ENCODE results near the gene CALML6. TPM values are rescaled to one million over a fixed set of nuclear protein-coding genes. Genes with fewer than 3 reads are reported as not detected.

CALML6 gene
- total RNA-seq, 1 experiment from 2014 or later, result 1.4 TPM

DNA sequence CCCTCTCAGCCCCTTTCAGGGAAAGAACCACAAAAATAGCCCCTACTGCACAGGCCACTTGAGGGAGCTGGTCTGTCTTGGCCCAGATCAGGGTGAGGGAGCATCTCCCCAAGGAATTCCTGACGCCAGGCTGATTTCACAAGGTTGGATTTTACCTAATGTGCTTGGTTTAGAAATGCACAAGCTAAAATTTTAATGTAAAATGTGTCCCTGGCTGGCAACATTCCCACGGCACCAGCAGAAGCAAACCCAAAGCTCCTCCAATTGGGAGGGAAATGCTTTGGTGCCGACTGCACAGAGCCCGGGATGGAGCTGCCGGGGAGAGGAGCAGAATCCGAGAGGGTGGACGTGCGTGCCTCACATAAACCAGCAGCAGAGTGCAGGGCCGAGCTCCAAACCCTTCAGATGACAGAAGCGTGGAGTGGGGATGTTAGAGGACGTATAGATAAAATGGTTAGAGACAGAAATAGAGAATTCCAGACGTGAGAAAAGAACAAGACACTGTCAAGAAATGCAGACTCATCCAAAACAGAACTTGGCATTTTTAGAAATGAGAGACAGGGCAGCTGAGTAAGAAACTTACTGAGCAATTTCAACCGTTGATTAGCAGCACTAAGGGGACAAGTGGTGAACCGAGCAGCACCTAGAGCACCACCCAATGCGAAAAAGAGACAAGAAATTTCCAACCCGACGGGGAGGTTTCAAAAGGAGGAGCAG is 45.6 kb downstream of the CALML6 start:
- Histone ChIP-seq H3K4me1 (0 out of 2 replicates have a peak, but pooled peaks cover 6% of the 10 kb centered on the region), H3K27me3 (replicated peaks; ENCODE audit: control insufficient read depth, insufficient read depth, low read length) (no peaks in the 10 kb centered on the region), H3K4me3 (ENCODE audit: low read depth, low read length) (no peak overlapping the region), H3K36me3 (ENCODE audit: control insufficient read depth, insufficient read depth, low read length) (no peaks in the 10 kb centered on the region), H3K9me3 (no peaks in the 10 kb centered on the region)
- Mint-ChIP-seq H3K27ac (ENCODE audit: unreplicated experiment) (no peak overlapping the region), H3K27me3 (ENCODE audit: insufficient read depth, unreplicated experiment) (no peaks in the 10 kb centered on the region), H3K9me3 (ENCODE audit: unreplicated experiment) (no peaks in the 10 kb centered on the region), H3K4me1 (ENCODE audit: low read depth, unreplicated experiment) (no peaks in the 10 kb centered on the region), H3K4me3 (ENCODE audit: unreplicated experiment) (no peak overlapping the region), H3K36me3 (ENCODE audit: insufficient read depth, unreplicated experiment) (no peaks in the 10 kb centered on the region)
- CTCF ChIA-PET, result interaction anchor here (0.7 to 3.2 kb wide), 4 partner anchors 16 to 86 kb away, joined by 3 to 30 read pairs (median 6); no protein-coding TSS in a partner anchor
- TF ChIP-seq CTCF (IDR thresholded peaks at IDR 0.05; ENCODE audit: insufficient read depth in 1 of 2, low read depth in 1 of 2, low read length in 1 of 2, severe bottlenecking in 1 of 2, unreplicated experiment in 1 of 2), result no peak
- no peak for DNase-seq
- POLR2A ChIA-PET, result no interaction called here
- intact Hi-C loops (cut with micrococcal nuclease; ENCODE audit: unreplicated experiment), result loop anchor here (1.0 kb wide), 1 partner anchor 86 kb away; no protein-coding TSS in a partner anchor
- BruUV-seq (replicated peaks), result no TSS peak

DNA sequence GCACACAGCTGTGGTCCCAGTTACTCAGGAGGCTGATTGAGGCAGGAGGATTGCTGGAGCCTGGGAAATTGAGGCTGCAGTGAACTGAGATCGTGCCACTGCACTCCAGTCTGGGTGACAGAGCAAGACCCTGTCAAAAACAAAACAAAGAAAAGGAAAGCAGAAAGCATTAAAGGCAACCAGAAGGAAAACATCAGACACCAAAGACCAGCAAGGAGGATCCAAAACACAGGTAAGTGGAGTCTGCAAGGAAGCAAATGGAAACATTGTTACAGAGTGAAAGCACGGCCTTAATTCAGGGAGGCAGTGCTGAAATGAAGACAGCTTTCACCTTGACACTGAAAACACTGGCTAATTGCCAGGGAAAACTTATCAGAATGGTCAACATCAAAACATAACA is 47.7 kb downstream of the CALML6 start:
- Mint-ChIP-seq H3K4me1 (ENCODE audit: low read depth, unreplicated experiment) (no peaks in the 10 kb centered on the region), H3K9me3 (ENCODE audit: unreplicated experiment) (no peaks in the 10 kb centered on the region), H3K27me3 (ENCODE audit: insufficient read depth, unreplicated experiment) (peaks cover 2% of the 10 kb centered on the region), H3K4me3 (ENCODE audit: unreplicated experiment) (no peak overlapping the region), H3K36me3 (ENCODE audit: insufficient read depth, unreplicated experiment) (no peaks in the 10 kb centered on the region), H3K27ac (ENCODE audit: unreplicated experiment) (no peak overlapping the region)
- no peaks in the 10 kb centered on the region for H3K9me3 ChIP-seq
- no peaks in the 10 kb centered on the region for H3K36me3 ChIP-seq (ENCODE audit: control insufficient read depth, insufficient read depth, low read length)
- H3K27me3 ChIP-seq (replicated peaks; ENCODE audit: control insufficient read depth, insufficient read depth, low read length), result no peaks in the 10 kb centered on the region
- no peak for DNase-seq
- 0 out of 2 replicates have a peak, but pooled peaks cover 6% of the 10 kb centered on the region for H3K4me1 ChIP-seq
- POLR2A ChIA-PET, result no interaction called here
- H3K4me3 ChIP-seq (ENCODE audit: low read depth, low read length), result no peak overlapping the region
- BruUV-seq (replicated peaks), result no TSS peak
- intact Hi-C loops (cut with micrococcal nuclease; ENCODE audit: unreplicated experiment), result no loop called here
- CTCF ChIA-PET, result interaction anchor here (0.6 to 3.2 kb wide), 2 partner anchors 82 to 310 kb away, joined by 4 to 30 read pairs; no protein-coding TSS in a partner anchor
- no peak for TF ChIP-seq CTCF (IDR thresholded peaks at IDR 0.05; ENCODE audit: insufficient read depth in 1 of 2, low read depth in 1 of 2, low read length in 1 of 2, severe bottlenecking in 1 of 2, unreplicated experiment in 1 of 2)

GRCh38 chr1:1963570-1963969 is 48.5 kb downstream of the CALML6 start:
- H3K4me1 ChIP-seq, result 0 out of 2 replicates have a peak, but pooled peaks cover 6% of the 10 kb centered on the region
- BruUV-seq (replicated peaks), result no TSS peak
- Mint-ChIP-seq H3K4me3 (ENCODE audit: unreplicated experiment) (no peak overlapping the region), H3K27me3 (ENCODE audit: insufficient read depth, unreplicated experiment) (peaks cover 5% of the 10 kb centered on the region), H3K9me3 (ENCODE audit: unreplicated experiment) (no peaks in the 10 kb centered on the region), H3K36me3 (ENCODE audit: insufficient read depth, unreplicated experiment) (no peaks in the 10 kb centered on the region), H3K27ac (ENCODE audit: unreplicated experiment) (no peak overlapping the region), H3K4me1 (ENCODE audit: low read depth, unreplicated experiment) (no peaks in the 10 kb centered on the region)
- no peak for DNase-seq
- H3K9me3 ChIP-seq, result no peaks in the 10 kb centered on the region
- TF ChIP-seq CTCF (IDR thresholded peaks at IDR 0.05; ENCODE audit: insufficient read depth in 1 of 2, low read depth in 1 of 2, low read length in 1 of 2, severe bottlenecking in 1 of 2, unreplicated experiment in 1 of 2), result no peak
- POLR2A ChIA-PET, result no interaction called here
- no peaks in the 10 kb centered on the region for H3K27me3 ChIP-seq (replicated peaks; ENCODE audit: control insufficient read depth, insufficient read depth, low read length)
- H3K36me3 ChIP-seq (ENCODE audit: control insufficient read depth, insufficient read depth, low read length), result no peaks in the 10 kb centered on the region
- intact Hi-C loops (cut with micrococcal nuclease; ENCODE audit: unreplicated experiment), result no loop called here
- CTCF ChIA-PET, result no interaction called here
- H3K4me3 ChIP-seq (ENCODE audit: low read depth, low read length), result no peak overlapping the region
